Peyer's patch (tissue), 4 donors: ENCODE results near the gene SLX9. TPM values are rescaled to one million over a fixed set of nuclear protein-coding genes. Genes with fewer than 3 reads are reported as not detected.

ENCODE experiments used
- DNase-seq, 3 donors: peaks; one replicate each; pipeline ENCODE4 v3.0.0-alpha.2; 2017 to 2019
- H3K27ac ChIP-seq, 4 donors: fragments of 200-600 bp; sonication (generic); one replicate each; pipeline ENCODE4 v1.5.1; 2016 to 2019
- H3K27me3 ChIP-seq, 2 donors: fragments of 200-600 bp; sonication (generic); one replicate each; pipeline ENCODE4 v1.5.1; 2019
- H3K36me3 ChIP-seq, 3 donors: fragments of 200-600 bp; sonication (generic); one replicate each; pipeline ENCODE4 v1.5.1; 2016 to 2019
- H3K4me1 ChIP-seq, 4 donors: fragments of 200-600 bp; sonication (generic); one replicate each; pipeline ENCODE4 v1.5.1; 2016 to 2019
- H3K4me3 ChIP-seq, 4 donors: fragments of 200-600 bp; sonication (generic); 1 replicate in 3 of 4; 2 replicates in 1 of 4; pipeline ENCODE4 v1.5.1; 2016 to 2019; ENCODE audit warnings: mild to moderate bottlenecking in 1 of 4
- H3K9me3 ChIP-seq, 4 donors: fragments of 200-600 bp; sonication (generic); one replicate each; pipeline ENCODE4 v1.5.1; 2016 to 2019; ENCODE audit warnings: mild to moderate bottlenecking in 1 of 4
- POLR2A ChIP-seq, 2 donors: fragments of 450-650 bp; IDR thresholded peaks; one replicate each; pipeline ENCODE4 v1.5.1; 2017; ENCODE audit warnings: antibody characterized with exemption in 2 of 2, mild to moderate bottlenecking in 2 of 2, moderate library complexity in 2 of 2
- total RNA-seq, 4 donors: library from RNA; depleted of rRNA; stranded (reverse); fragments of >200 nt; gene quantifications; one replicate each; pipeline ENCODE4 v1.1.0, GENCODE V29; 2016
- TF ChIP-seq, protein P1 (sequence below), 6 experiments: fragments of 450-650 bp in 4 of 6; fragments of 200-600 bp in 2 of 6; sonication (generic) in 1 of 6; IDR thresholded peaks; one replicate each; pipeline ENCODE4 v1.5.1; 2017 to 2019; ENCODE audit warnings: antibody characterized with exemption in 6 of 6, mild to moderate bottlenecking in 3 of 6, moderate library complexity in 1 of 6

Gene SLX9
- total RNA-seq, 4 donors from 2014 or later = 7.8 to 10.5 (median 10.0) TPM; not detected in 1

GRCh38 chr21:44982558-44983250 lies 42.9 kb downstream of the SLX9 start:
- no peaks in the 10 kb centered on the region for H3K4me1 ChIP-seq
- H3K27ac ChIP-seq = no peak overlapping the region
- no peak for DNase-seq
- H3K27me3 ChIP-seq = no peaks in the 10 kb centered on the region
- peaks cover 0 to 4% (median 0%) of the 10 kb centered on the region in 3 donors for H3K36me3 ChIP-seq
- no peak overlapping the region for H3K4me3 ChIP-seq
- H3K9me3 ChIP-seq = no peaks in the 10 kb centered on the region
- TF ChIP-seq, protein P1, sequence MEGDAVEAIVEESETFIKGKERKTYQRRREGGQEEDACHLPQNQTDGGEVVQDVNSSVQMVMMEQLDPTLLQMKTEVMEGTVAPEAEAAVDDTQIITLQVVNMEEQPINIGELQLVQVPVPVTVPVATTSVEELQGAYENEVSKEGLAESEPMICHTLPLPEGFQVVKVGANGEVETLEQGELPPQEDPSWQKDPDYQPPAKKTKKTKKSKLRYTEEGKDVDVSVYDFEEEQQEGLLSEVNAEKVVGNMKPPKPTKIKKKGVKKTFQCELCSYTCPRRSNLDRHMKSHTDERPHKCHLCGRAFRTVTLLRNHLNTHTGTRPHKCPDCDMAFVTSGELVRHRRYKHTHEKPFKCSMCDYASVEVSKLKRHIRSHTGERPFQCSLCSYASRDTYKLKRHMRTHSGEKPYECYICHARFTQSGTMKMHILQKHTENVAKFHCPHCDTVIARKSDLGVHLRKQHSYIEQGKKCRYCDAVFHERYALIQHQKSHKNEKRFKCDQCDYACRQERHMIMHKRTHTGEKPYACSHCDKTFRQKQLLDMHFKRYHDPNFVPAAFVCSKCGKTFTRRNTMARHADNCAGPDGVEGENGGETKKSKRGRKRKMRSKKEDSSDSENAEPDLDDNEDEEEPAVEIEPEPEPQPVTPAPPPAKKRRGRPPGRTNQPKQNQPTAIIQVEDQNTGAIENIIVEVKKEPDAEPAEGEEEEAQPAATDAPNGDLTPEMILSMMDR (IDR thresholded peaks at IDR 0.05) = no peak
- TF ChIP-seq POLR2A (IDR thresholded peaks at IDR 0.05) = no peak

DNA sequence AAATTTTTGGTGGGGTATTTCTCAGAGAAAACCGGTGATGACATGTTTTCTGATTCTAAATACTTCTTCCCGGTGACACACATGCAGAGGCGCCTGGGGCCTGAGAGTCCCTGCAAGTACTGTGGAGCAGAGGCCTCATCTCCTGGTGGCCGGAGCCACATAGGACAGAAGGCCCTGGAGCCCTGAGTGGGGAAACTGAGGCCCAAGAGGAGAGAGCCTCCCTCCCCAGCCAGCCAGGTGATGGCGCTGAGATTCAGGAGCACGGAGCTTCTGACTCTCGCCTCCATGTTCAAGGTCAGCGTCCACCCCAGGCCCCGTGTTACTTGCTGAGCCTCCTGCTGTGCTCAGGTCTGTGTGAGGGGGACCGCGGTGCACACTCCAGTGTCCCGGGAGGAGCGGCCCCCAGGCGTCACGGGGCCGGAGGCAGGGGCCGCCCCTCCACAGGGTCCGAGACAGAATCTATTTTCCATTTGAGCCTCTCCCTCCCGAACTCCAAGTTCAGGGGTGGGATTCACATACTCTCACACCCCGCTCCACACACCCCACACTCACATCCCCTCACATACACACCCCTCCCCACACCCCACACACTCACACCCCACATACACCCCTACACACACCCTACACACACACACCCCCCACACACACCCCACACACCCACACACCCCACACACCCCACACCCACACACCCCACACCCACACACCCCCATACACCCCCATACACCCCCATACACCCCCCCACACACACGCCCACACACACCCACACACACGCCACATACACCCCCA lies 43.8 kb downstream of the SLX9 start:
- Histone ChIP-seq H3K36me3 (no peaks in the 10 kb centered on the region), H3K27ac (no peak overlapping the region), H3K4me1 (no peaks in the 10 kb centered on the region), H3K27me3 (no peaks in the 10 kb centered on the region), H3K4me3 (no peak overlapping the region), H3K9me3 (no peaks in the 10 kb centered on the region)
- DNase-seq = no peak
- TF ChIP-seq POLR2A (IDR thresholded peaks at IDR 0.05) = no peak
- TF ChIP-seq, protein P1 (IDR thresholded peaks at IDR 0.05) = no peak

GRCh38 chr21:44984428-44984791 lies 44.6 kb downstream of the SLX9 start:
- DNase-seq = no peak
- H3K27me3 ChIP-seq = no peaks in the 10 kb centered on the region
- no peak overlapping the region for H3K27ac ChIP-seq

DNA sequence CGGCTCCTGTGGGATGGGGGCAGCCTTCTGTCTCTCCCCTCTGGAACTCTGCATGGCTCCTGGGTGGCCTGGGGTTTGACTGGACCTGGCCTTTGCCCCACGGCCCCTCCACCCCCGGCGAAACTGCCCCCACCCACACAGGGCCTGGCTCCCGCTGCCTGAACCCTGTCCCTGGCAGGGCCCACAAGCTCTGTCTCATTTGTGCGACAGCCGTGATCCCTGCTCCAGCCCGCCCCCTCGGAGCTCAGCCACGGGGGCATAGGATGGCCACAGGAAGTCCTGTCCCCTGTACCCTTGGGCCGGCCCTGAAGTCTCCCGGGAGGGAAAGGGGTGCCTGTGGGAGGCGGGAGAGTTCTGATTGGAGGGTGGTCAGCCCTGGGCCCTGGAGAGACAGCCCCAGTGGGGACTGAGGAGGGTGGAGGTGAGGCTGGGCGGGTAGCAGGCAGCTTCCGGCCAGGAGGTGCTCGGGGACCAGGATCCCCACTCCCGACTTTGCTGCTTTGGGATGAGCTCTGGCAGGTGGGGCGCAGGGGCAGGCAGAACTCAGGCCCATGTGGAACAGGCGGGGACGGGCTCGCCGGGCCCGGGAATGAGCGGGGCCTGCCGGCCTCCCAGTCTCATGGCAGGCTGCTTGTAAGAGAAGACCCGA lies 45.1 kb downstream of the SLX9 start:
- no peak for DNase-seq
- TF ChIP-seq POLR2A (IDR thresholded peaks at IDR 0.05) = no peak
- TF ChIP-seq, protein P1 (IDR thresholded peaks at IDR 0.05) = no peak
- Histone ChIP-seq H3K27me3 (no peaks in the 10 kb centered on the region), H3K27ac (no peak overlapping the region), H3K9me3 (no peaks in the 10 kb centered on the region), H3K36me3 (no peaks in the 10 kb centered on the region), H3K4me1 (no peaks in the 10 kb centered on the region), H3K4me3 (no peak overlapping the region)

More at GRCh38 chr21:44984428-44984791, 44.6 kb downstream of the SLX9 start:
- Histone ChIP-seq H3K4me3 (no peak overlapping the region), H3K9me3 (no peaks in the 10 kb centered on the region), H3K4me1 (no peaks in the 10 kb centered on the region), H3K36me3 (no peaks in the 10 kb centered on the region)
- TF ChIP-seq, protein P1 (IDR thresholded peaks at IDR 0.05) = no peak
- TF ChIP-seq POLR2A (IDR thresholded peaks at IDR 0.05) = no peak

GRCh38 chr21:44985441-44986401 lies 45.9 kb downstream of the SLX9 start:
- Histone ChIP-seq H3K27ac (no peak overlapping the region), H3K9me3 (no peaks in the 10 kb centered on the region), H3K4me3 (no peak overlapping the region), H3K4me1 (no peaks in the 10 kb centered on the region), H3K27me3 (no peaks in the 10 kb centered on the region), H3K36me3 (no peaks in the 10 kb centered on the region)
- TF ChIP-seq, protein P1 (IDR thresholded peaks at IDR 0.05) = no peak
- TF ChIP-seq POLR2A (IDR thresholded peaks at IDR 0.05) = no peak
- DNase-seq = peak in 1 of 3 donors; percentile 44
